Fibroblast of pulmonary artery (primary cell): ENCODE data around the gene SLC35E2B.

ENCODE experiments used
- DNase-seq: peaks from one replicate; pipeline ENCODE4 v3.0.0-alpha.2; 2010; ENCODE audit warnings: low read depth
- H3K4me3 ChIP-seq: replicated peaks from 2 replicates; pipeline ENCODE4 v1.5.1; 2011; ENCODE audit warnings: low read depth, mild to moderate bottlenecking, control low read depth, low read length, moderate library complexity
- CTCF ChIP-seq: IDR thresholded peaks from 2 replicates; pipeline ENCODE4 v1.5.1; 2011; ENCODE audit warnings: mild to moderate bottlenecking, control low read depth, low read length, inconsistent platforms; ENCODE audit errors: missing control alignments

SLC35E2B gene

GRCh38 chr1:1623631-1624442 is 68.8 kb downstream of the SLC35E2B start:
- no peak for TF ChIP-seq CTCF
- no peak overlapping the region for H3K4me3 ChIP-seq
- DNase-seq, result no peak

GRCh38 chr1:1623181-1623630 is 69.4 kb downstream of the SLC35E2B start:
- DNase-seq, result no peak
- H3K4me3 ChIP-seq, result no peak overlapping the region
- TF ChIP-seq CTCF, result no peak

- no peak for DNase-seq
- H3K4me3 ChIP-seq, result no peak overlapping the region
- no peak for TF ChIP-seq CTCF
Observed at GRCh38 chr1:1622788-1623094, 69.9 kb downstream of the SLC35E2B start.

- no peak for TF ChIP-seq CTCF
- no peak for DNase-seq
- no peak overlapping the region for H3K4me3 ChIP-seq
Observed at GRCh38 chr1:1622010-1622787, 70.4 kb downstream of the SLC35E2B start.

GRCh38 chr1:1621173-1622009 is 71.2 kb downstream of the SLC35E2B start:
- no peak for TF ChIP-seq CTCF
- no peak overlapping the region for H3K4me3 ChIP-seq
- DNase-seq, result no peak

- H3K4me3 ChIP-seq, result no peak overlapping the region
- no peak for TF ChIP-seq CTCF
- no peak for DNase-seq
Observed at GRCh38 chr1:1620433-1621139, 72.0 kb downstream of the SLC35E2B start.
